ENCODE data around the gene DARS1. TPM values are rescaled to one million over a fixed set of nuclear protein-coding genes. Genes with fewer than 3 reads are reported as not detected.

DARS1 gene
- total RNA-seq, 1 experiment from 2014 or later = 63.0 TPM

GRCh38 chr2:135963841-135964240 lies 21.6 kb downstream of the DARS1 start:
- Histone ChIP-seq H3K4me3 (no peak overlapping the region), H3K4me1 (replicated peaks; ENCODE audit: insufficient read depth) (no peaks in the 10 kb centered on the region), H3K9me2 (ENCODE audit: insufficient read depth) (no peaks in the 10 kb centered on the region), H2AFZ (no peak overlapping the region), H3F3A (ENCODE audit: insufficient read depth, low read depth) (no peaks in the 10 kb centered on the region; the same call in 1 of the 2 replicates), H3K27me3 (ENCODE audit: insufficient read depth, low read depth) (no peaks in the 10 kb centered on the region), H3K27ac (no peak overlapping the region), H4K20me1 (ENCODE audit: insufficient read depth) (no peaks in the 10 kb centered on the region), H3K9me3 (ENCODE audit: insufficient read depth, low read depth) (no peaks in the 10 kb centered on the region), H3K36me3 (ENCODE audit: low read depth) (peaks cover 10% of the 10 kb centered on the region), H3K79me2 (ENCODE audit: low read depth) (peaks cover 8% of the 10 kb centered on the region), H3K4me2 (no peak overlapping the region)
- intact Hi-C loops (cut with micrococcal nuclease; ENCODE audit: unreplicated experiment) = no loop called here
- POLR2A ChIA-PET (ENCODE audit: unreplicated experiment) = no interaction called here
- no peak for DNase-seq
- CTCF ChIA-PET = no interaction called here
- BruUV-seq (replicated peaks) = no TSS peak
- no peak for TF ChIP-seq EZH2 (IDR thresholded peaks at IDR 0.05; ENCODE audit: low read depth)

GRCh38 chr2:135962366-135963123 lies 22.9 kb downstream of the DARS1 start:
- Histone ChIP-seq H3K9me3 (ENCODE audit: insufficient read depth, low read depth) (no peaks in the 10 kb centered on the region), H3K79me2 (ENCODE audit: low read depth) (peaks cover 10% of the 10 kb centered on the region), H3K36me3 (ENCODE audit: low read depth) (peaks cover 10% of the 10 kb centered on the region), H3K9me2 (ENCODE audit: insufficient read depth) (no peaks in the 10 kb centered on the region), H3K4me1 (replicated peaks; ENCODE audit: insufficient read depth) (no peaks in the 10 kb centered on the region), H3K27me3 (ENCODE audit: insufficient read depth, low read depth) (no peaks in the 10 kb centered on the region), H3K4me3 (no peak overlapping the region), H2AFZ (no peak overlapping the region), H4K20me1 (ENCODE audit: insufficient read depth) (no peaks in the 10 kb centered on the region), H3F3A (ENCODE audit: insufficient read depth, low read depth) (no peaks in the 10 kb centered on the region; the same call in 1 of the 2 replicates), H3K27ac (no peak overlapping the region), H3K4me2 (no peak overlapping the region)
- ChIA-PET POLR2A (ENCODE audit: unreplicated experiment) (no interaction called here), CTCF (no interaction called here)
- intact Hi-C loops (cut with micrococcal nuclease; ENCODE audit: unreplicated experiment) = no loop called here
- no TSS peak for BruUV-seq (replicated peaks)
- no peak for TF ChIP-seq CTCF (conservative IDR thresholded peaks at IDR 0.05)
- TF ChIP-seq EZH2 (IDR thresholded peaks at IDR 0.05; ENCODE audit: low read depth) = no peak
- DNase-seq = no peak

- 0 out of 2 replicates have a peak overlapping the region, but pooled peaks have one; percentile 13 for H3K27ac ChIP-seq
- no peaks in the 10 kb centered on the region; the same call in 1 of the 2 replicates for H3F3A ChIP-seq (ENCODE audit: insufficient read depth, low read depth)
- H2AFZ ChIP-seq = no peak overlapping the region
- intact Hi-C loops (cut with micrococcal nuclease; ENCODE audit: unreplicated experiment) = no loop called here
- peaks cover 13% of the 10 kb centered on the region for H3K79me2 ChIP-seq (ENCODE audit: low read depth)
- H3K9me2 ChIP-seq (ENCODE audit: insufficient read depth) = no peaks in the 10 kb centered on the region
- POLR2A ChIA-PET (ENCODE audit: unreplicated experiment) = interaction anchor here (0.8 kb wide), 1 partner anchor 12 kb away, joined by 13 read pairs; no protein-coding TSS in a partner anchor
- no peaks in the 10 kb centered on the region for H4K20me1 ChIP-seq (ENCODE audit: insufficient read depth)
- H3K36me3 ChIP-seq (ENCODE audit: low read depth) = peaks cover 13% of the 10 kb centered on the region
- DNase-seq = no peak
- no peaks in the 10 kb centered on the region for H3K9me3 ChIP-seq (ENCODE audit: insufficient read depth, low read depth)
- H3K4me2 ChIP-seq = no peak overlapping the region
- H3K4me1 ChIP-seq (replicated peaks; ENCODE audit: insufficient read depth) = no peaks in the 10 kb centered on the region
- no peak overlapping the region for H3K4me3 ChIP-seq
- no TSS peak for BruUV-seq (replicated peaks)
- H3K27me3 ChIP-seq (ENCODE audit: insufficient read depth, low read depth) = no peaks in the 10 kb centered on the region
- CTCF ChIA-PET = no interaction called here
- TF ChIP-seq EZH2 (IDR thresholded peaks at IDR 0.05; ENCODE audit: low read depth) = no peak
- no peak for TF ChIP-seq CTCF (conservative IDR thresholded peaks at IDR 0.05)
Measured at GRCh38 chr2:135960656-135961551, 24.5 kb downstream of the DARS1 start.

Data from PC-9 (cell line).